Neural cell (in vitro differentiated cells): ENCODE data around the gene HHLA2. TPM values are rescaled to one million over a fixed set of nuclear protein-coding genes. Genes with fewer than 3 reads are reported as not detected.

Experiments used
- H2AFZ ChIP-seq: fragments of 200-600, 300-800 bp; sonication (generic), shearing (Covaris generic); 2 replicates; pipeline ENCODE4 v1.6.0; 2014; ENCODE audit warnings: low read depth, mild to moderate bottlenecking, antibody characterized with exemption, low read length, moderate library complexity
- H3F3A ChIP-seq: fragments of 200-600 bp; shearing (Covaris generic); 2 replicates; pipeline ENCODE4 v1.6.1; 2016; ENCODE audit warnings: mild to moderate bottlenecking, moderate library complexity, mixed read lengths, antibody characterized with exemption, low read length; ENCODE audit not compliant: insufficient read depth, poor library complexity, severe bottlenecking
- H3K27ac ChIP-seq: fragments of 200-600, 300-800 bp; sonication (generic), shearing (Covaris generic); 2 replicates; pipeline ENCODE4 v1.5.1; 2014; ENCODE audit warnings: mild to moderate bottlenecking, low read length, moderate library complexity
- H3K27me3 ChIP-seq: fragments of 300-800, 200-600 bp; sonication (generic), shearing (Covaris generic); 2 replicates; pipeline ENCODE4 v1.6.0; 2014; ENCODE audit warnings: mild to moderate bottlenecking, low read depth, low read length, moderate library complexity; ENCODE audit not compliant: insufficient read depth
- H3K36me3 ChIP-seq: fragments of 300-800, 200-600 bp; sonication (generic), shearing (Covaris generic); 2 replicates; pipeline ENCODE4 v1.5.1; 2014; ENCODE audit warnings: mild to moderate bottlenecking, antibody characterized with exemption, low read length, moderate library complexity; ENCODE audit not compliant: insufficient read depth
- H3K4me2 ChIP-seq: fragments of 300-800, 200-600 bp; sonication (generic), shearing (Covaris generic); 2 replicates; pipeline ENCODE4 v1.6.0; 2014; ENCODE audit warnings: mild to moderate bottlenecking, low read length
- H3K4me3 ChIP-seq: fragments of 300-800, 200-600 bp; sonication (generic), shearing (Covaris generic); 2 replicates; pipeline ENCODE4 v1.5.1; 2014; ENCODE audit warnings: mild to moderate bottlenecking, low read length, moderate library complexity
- H3K79me2 ChIP-seq: fragments of 200-600 bp; shearing (Covaris generic); replicated peaks from 2 replicates; pipeline ENCODE4 v1.6.0; 2014; ENCODE audit warnings: mild to moderate bottlenecking, low read length, moderate library complexity; ENCODE audit not compliant: insufficient read depth
- H3K9ac ChIP-seq: fragments of 300-800, 200-600 bp; sonication (generic), shearing (Covaris generic); 2 replicates; pipeline ENCODE4 v1.6.1; 2016; ENCODE audit warnings: mild to moderate bottlenecking, low read length, mixed read lengths
- H3K9me2 ChIP-seq: fragments of 200-600 bp; shearing (Covaris generic); 2 replicates; pipeline ENCODE4 v1.6.1; 2016; ENCODE audit warnings: mild to moderate bottlenecking, low read length, mixed read lengths; ENCODE audit not compliant: insufficient read depth
- H3K9me3 ChIP-seq: fragments of 200-600, 300-800 bp; sonication (generic), shearing (Covaris generic); 2 replicates; pipeline ENCODE4 v1.6.1; 2016; ENCODE audit warnings: mild to moderate bottlenecking, mixed run types, low read length, moderate library complexity, mixed read lengths
- H4K20me1 ChIP-seq: fragments of 200-600 bp; shearing (Covaris generic); 2 replicates; pipeline ENCODE4 v1.6.1; 2016; ENCODE audit warnings: mild to moderate bottlenecking, mixed run types; ENCODE audit not compliant: insufficient read depth
- EP300 ChIP-seq: fragments of 450-650 bp; conservative IDR thresholded peaks from 2 replicates; pipeline ENCODE4 v1.6.1; 2014; ENCODE audit warnings: antibody characterized with exemption, mild to moderate bottlenecking, moderate library complexity; ENCODE audit not compliant: poor library complexity, severe bottlenecking
- EZH2 ChIP-seq: fragments of 200-600, 300-800 bp; shearing (Covaris generic), sonication (generic); IDR thresholded peaks from 2 replicates; pipeline ENCODE4 v1.6.1; 2014; ENCODE audit warnings: antibody characterized with exemption, low read length, borderline replicate concordance, mild to moderate bottlenecking; ENCODE audit not compliant: insufficient read depth, poor library complexity, severe bottlenecking
- MXI1 ChIP-seq: fragments of 450-650 bp; conservative IDR thresholded peaks from 2 replicates; pipeline ENCODE4 v1.6.1; 2014; ENCODE audit warnings: antibody characterized with exemption, mild to moderate bottlenecking; ENCODE audit not compliant: poor library complexity, severe bottlenecking
- POLR2AphosphoS5 ChIP-seq: IDR thresholded peaks from 2 replicates; pipeline ENCODE4 v1.6.1; 2012
- RAD21 ChIP-seq: fragments of 450-650 bp; conservative IDR thresholded peaks from 2 replicates; pipeline ENCODE4 v1.6.1; 2014; ENCODE audit warnings: antibody characterized with exemption, mild to moderate bottlenecking, moderate library complexity
- SMC3 ChIP-seq: fragments of 450-650 bp; conservative IDR thresholded peaks from 2 replicates; pipeline ENCODE4 v1.6.1; 2014; ENCODE audit warnings: antibody characterized with exemption, mild to moderate bottlenecking, moderate library complexity; ENCODE audit not compliant: poor library complexity
- TAF1 ChIP-seq: IDR thresholded peaks from 2 replicates; pipeline ENCODE4 v1.6.1; 2012; ENCODE audit warnings: low read depth
- polyA plus RNA-seq: library from polyadenylated mRNA; depleted of rRNA; stranded (reverse); fragments of >200 nt; gene quantifications from 2 replicates; pipeline ENCODE4 v1.2.3, GENCODE V29; 2014
- TF ChIP-seq, protein P1 (sequence below): IDR thresholded peaks from 2 replicates; pipeline ENCODE4 v1.6.1; 2012; ENCODE audit warnings: borderline replicate concordance
- TF ChIP-seq, protein P2 (sequence below): fragments of 450-650 bp; IDR thresholded peaks from 2 replicates; pipeline ENCODE4 v1.5.1; 2014; ENCODE audit warnings: antibody characterized with exemption, mild to moderate bottlenecking, moderate library complexity; ENCODE audit not compliant: poor library complexity, severe bottlenecking

HHLA2 gene
- polyA plus RNA-seq, 1 donor from 2014 or later, result not detected

GRCh38 chr3:108352176-108352575 is 55.8 kb downstream of the HHLA2 start:
- Histone ChIP-seq H3K36me3 (no peaks in the 10 kb centered on the region), H3K27me3 (no peaks in the 10 kb centered on the region), H4K20me1 (no peaks in the 10 kb centered on the region), H3K9me3 (no peaks in the 10 kb centered on the region), H3F3A (no peaks in the 10 kb centered on the region), H3K4me3 (peak overlapping the region; percentile 22), H2AFZ (no peak overlapping the region), H3K79me2 (no peaks in the 10 kb centered on the region), H3K9me2 (no peaks in the 10 kb centered on the region), H3K4me2 (no peak overlapping the region), H3K27ac (peak overlapping the region; percentile 67), H3K9ac (no peak overlapping the region)
- TF ChIP-seq POLR2AphosphoS5 (no peak), EP300 (no peak), TAF1 (no peak), RAD21 (no peak), EZH2 (no peak)

- Histone ChIP-seq H3F3A (no peaks in the 10 kb centered on the region), H3K27me3 (no peaks in the 10 kb centered on the region), H2AFZ (no peak overlapping the region), H4K20me1 (no peaks in the 10 kb centered on the region), H3K27ac (no peak overlapping the region), H3K9me3 (no peaks in the 10 kb centered on the region), H3K4me3 (no peak overlapping the region), H3K79me2 (no peaks in the 10 kb centered on the region), H3K36me3 (no peaks in the 10 kb centered on the region), H3K9me2 (no peaks in the 10 kb centered on the region), H3K4me2 (no peak overlapping the region), H3K9ac (no peak overlapping the region)
- TF ChIP-seq, protein P1, sequence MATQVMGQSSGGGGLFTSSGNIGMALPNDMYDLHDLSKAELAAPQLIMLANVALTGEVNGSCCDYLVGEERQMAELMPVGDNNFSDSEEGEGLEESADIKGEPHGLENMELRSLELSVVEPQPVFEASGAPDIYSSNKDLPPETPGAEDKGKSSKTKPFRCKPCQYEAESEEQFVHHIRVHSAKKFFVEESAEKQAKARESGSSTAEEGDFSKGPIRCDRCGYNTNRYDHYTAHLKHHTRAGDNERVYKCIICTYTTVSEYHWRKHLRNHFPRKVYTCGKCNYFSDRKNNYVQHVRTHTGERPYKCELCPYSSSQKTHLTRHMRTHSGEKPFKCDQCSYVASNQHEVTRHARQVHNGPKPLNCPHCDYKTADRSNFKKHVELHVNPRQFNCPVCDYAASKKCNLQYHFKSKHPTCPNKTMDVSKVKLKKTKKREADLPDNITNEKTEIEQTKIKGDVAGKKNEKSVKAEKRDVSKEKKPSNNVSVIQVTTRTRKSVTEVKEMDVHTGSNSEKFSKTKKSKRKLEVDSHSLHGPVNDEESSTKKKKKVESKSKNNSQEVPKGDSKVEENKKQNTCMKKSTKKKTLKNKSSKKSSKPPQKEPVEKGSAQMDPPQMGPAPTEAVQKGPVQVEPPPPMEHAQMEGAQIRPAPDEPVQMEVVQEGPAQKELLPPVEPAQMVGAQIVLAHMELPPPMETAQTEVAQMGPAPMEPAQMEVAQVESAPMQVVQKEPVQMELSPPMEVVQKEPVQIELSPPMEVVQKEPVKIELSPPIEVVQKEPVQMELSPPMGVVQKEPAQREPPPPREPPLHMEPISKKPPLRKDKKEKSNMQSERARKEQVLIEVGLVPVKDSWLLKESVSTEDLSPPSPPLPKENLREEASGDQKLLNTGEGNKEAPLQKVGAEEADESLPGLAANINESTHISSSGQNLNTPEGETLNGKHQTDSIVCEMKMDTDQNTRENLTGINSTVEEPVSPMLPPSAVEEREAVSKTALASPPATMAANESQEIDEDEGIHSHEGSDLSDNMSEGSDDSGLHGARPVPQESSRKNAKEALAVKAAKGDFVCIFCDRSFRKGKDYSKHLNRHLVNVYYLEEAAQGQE, result no peak
- no peak for TF ChIP-seq TAF1
- TF ChIP-seq EZH2, result no peak
- TF ChIP-seq RAD21, result no peak
- TF ChIP-seq MXI1, result no peak
- TF ChIP-seq POLR2AphosphoS5, result no peak
- no peak for TF ChIP-seq SMC3
- TF ChIP-seq, protein P2, sequence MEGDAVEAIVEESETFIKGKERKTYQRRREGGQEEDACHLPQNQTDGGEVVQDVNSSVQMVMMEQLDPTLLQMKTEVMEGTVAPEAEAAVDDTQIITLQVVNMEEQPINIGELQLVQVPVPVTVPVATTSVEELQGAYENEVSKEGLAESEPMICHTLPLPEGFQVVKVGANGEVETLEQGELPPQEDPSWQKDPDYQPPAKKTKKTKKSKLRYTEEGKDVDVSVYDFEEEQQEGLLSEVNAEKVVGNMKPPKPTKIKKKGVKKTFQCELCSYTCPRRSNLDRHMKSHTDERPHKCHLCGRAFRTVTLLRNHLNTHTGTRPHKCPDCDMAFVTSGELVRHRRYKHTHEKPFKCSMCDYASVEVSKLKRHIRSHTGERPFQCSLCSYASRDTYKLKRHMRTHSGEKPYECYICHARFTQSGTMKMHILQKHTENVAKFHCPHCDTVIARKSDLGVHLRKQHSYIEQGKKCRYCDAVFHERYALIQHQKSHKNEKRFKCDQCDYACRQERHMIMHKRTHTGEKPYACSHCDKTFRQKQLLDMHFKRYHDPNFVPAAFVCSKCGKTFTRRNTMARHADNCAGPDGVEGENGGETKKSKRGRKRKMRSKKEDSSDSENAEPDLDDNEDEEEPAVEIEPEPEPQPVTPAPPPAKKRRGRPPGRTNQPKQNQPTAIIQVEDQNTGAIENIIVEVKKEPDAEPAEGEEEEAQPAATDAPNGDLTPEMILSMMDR, result no peak
- no peak for TF ChIP-seq EP300
These were observed 58.2 kb downstream of the HHLA2 start for GRCh38 chr3:108354562-108354961.
